ENCODE results near the gene EVA1A.
"Not testable (repeated sequence)": the region's sequence is repeated elsewhere in the genome, so short reads cannot be mapped to it uniquely, and the experiment has no call there.

The EVA1A gene

GRCh38 chr2:75516378-75517360 lies 44.1 kb downstream of the EVA1A start:
- no peak for DNase-seq (ENCODE audit: low read depth)

GRCh38 chr2:75515584-75516368 lies 45.0 kb downstream of the EVA1A start:
- no peak for DNase-seq (ENCODE audit: low read depth)

GRCh38 chr2:75513616-75514170 lies 47.0 kb downstream of the EVA1A start:
- no peak for DNase-seq (ENCODE audit: low read depth)

- DNase-seq (ENCODE audit: low read depth), result no peak
These were observed 48.1 kb downstream of the EVA1A start for GRCh38 chr2:75512455-75513212.

GRCh38 chr2:75506101-75506697 lies 54.5 kb downstream of the EVA1A start:
- no peak for DNase-seq (ENCODE audit: low read depth)

- no peak for DNase-seq (ENCODE audit: low read depth)
These were observed 55.7 kb downstream of the EVA1A start for GRCh38 chr2:75505012-75505411.

GRCh38 chr2:75503048-75503607 lies 57.6 kb downstream of the EVA1A start:
- no peak for DNase-seq (ENCODE audit: low read depth)

- no peak for DNase-seq (ENCODE audit: low read depth)
These were observed 60.1 kb downstream of the EVA1A start for GRCh38 chr2:75500633-75501032.

GRCh38 chr2:75499534-75499933 lies 61.2 kb downstream of the EVA1A start:
- DNase-seq (ENCODE audit: low read depth), result no peak

- DNase-seq (ENCODE audit: low read depth), result no peak
These were observed 61.8 kb downstream of the EVA1A start for GRCh38 chr2:75498907-75499306.

GRCh38 chr2:75497256-75497655 lies 63.5 kb downstream of the EVA1A start:
- DNase-seq (ENCODE audit: low read depth), result no peak

- no peak for DNase-seq (ENCODE audit: low read depth)
These were observed 64.9 kb downstream of the EVA1A start for GRCh38 chr2:75495862-75496261.

GRCh38 chr2:75494137-75494769 lies 66.5 kb downstream of the EVA1A start:
- DNase-seq (ENCODE audit: low read depth), result no peak

GRCh38 chr2:75493230-75493629 lies 67.5 kb downstream of the EVA1A start:
- DNase-seq (ENCODE audit: low read depth), result no peak

- no peak for DNase-seq (ENCODE audit: low read depth)
These were observed 69.5 kb downstream of the EVA1A start for GRCh38 chr2:75491129-75491753.

- DNase-seq (ENCODE audit: low read depth), result no peak
These were observed 71.0 kb downstream of the EVA1A start for GRCh38 chr2:75489721-75490120.

- DNase-seq (ENCODE audit: low read depth), result no peak
These were observed 72.6 kb downstream of the EVA1A start for GRCh38 chr2:75488157-75488556.

GRCh38 chr2:75486735-75487134 lies 74.0 kb downstream of the EVA1A start:
- not testable (repeated sequence) for DNase-seq (ENCODE audit: low read depth)

GRCh38 chr2:75484840-75485239 lies 75.9 kb downstream of the EVA1A start:
- DNase-seq (ENCODE audit: low read depth), result no peak

- no peak for DNase-seq (ENCODE audit: low read depth)
These were observed 76.9 kb downstream of the EVA1A start for GRCh38 chr2:75483878-75484277.

Data from activated gamma-delta T cell treated with anti-CD3 and anti-CD28 coated beads, Interleukin-2, amount 50 U/mL, for 16 hours (primary cell).